H9 (cell line): ENCODE results near the gene CBX1. TPM values are rescaled to one million over a fixed set of nuclear protein-coding genes. Genes with fewer than 3 reads are reported as not detected.

Source experiments
- DNase-seq: peaks from one replicate; pipeline ENCODE4 v3.0.0-alpha.2; 2017
- H2AFZ ChIP-seq: one replicate; pipeline ENCODE4 v1.6.1; 2013; ENCODE audit warnings: mild to moderate bottlenecking, low read length, control low read depth, moderate library complexity
- H2AK5ac ChIP-seq: 2 replicates; pipeline ENCODE4 v1.6.1; 2013; ENCODE audit warnings: low read length, control low read depth, mixed read lengths; ENCODE audit not compliant: insufficient read length
- H2BK120ac ChIP-seq: one replicate; pipeline ENCODE4 v1.6.1; 2013; ENCODE audit warnings: low read depth, mild to moderate bottlenecking, low read length, control low read depth, inconsistent platforms; ENCODE audit not compliant: poor library complexity, severe bottlenecking
- H2BK12ac ChIP-seq: 2 replicates; pipeline ENCODE4 v1.6.1; 2013; ENCODE audit warnings: low read length, control low read depth, mixed read lengths, low read depth; ENCODE audit not compliant: insufficient read length
- H2BK15ac ChIP-seq: 2 replicates; pipeline ENCODE4 v1.6.1; 2013; ENCODE audit warnings: low read depth, low read length, control low read depth
- H2BK20ac ChIP-seq: one replicate; pipeline ENCODE4 v1.6.1; 2013; ENCODE audit warnings: low read depth, mild to moderate bottlenecking, low read length, control low read depth, inconsistent platforms; ENCODE audit not compliant: poor library complexity, severe bottlenecking
- H2BK5ac ChIP-seq: 2 replicates; pipeline ENCODE4 v1.6.1; 2013; ENCODE audit warnings: low read length, control low read depth, mixed read lengths; ENCODE audit not compliant: insufficient read length
- H3K14ac ChIP-seq: 2 replicates; pipeline ENCODE4 v1.6.1; 2013; ENCODE audit warnings: low read length, control low read depth; ENCODE audit not compliant: insufficient read depth
- H3K18ac ChIP-seq: 2 replicates; pipeline ENCODE4 v1.6.1; 2013; ENCODE audit warnings: low read depth, mild to moderate bottlenecking, mixed read lengths, low read length, control low read depth; ENCODE audit not compliant: insufficient read length
- H3K23ac ChIP-seq: 2 replicates; pipeline ENCODE4 v1.6.1; 2013; ENCODE audit warnings: low read length, control low read depth, mixed read lengths, low read depth; ENCODE audit not compliant: insufficient read length
- H3K23me2 ChIP-seq: 2 replicates; pipeline ENCODE4 v1.6.1; 2013; ENCODE audit warnings: low read depth, mild to moderate bottlenecking, mixed read lengths, low read length, control low read depth; ENCODE audit not compliant: insufficient read length, poor library complexity, severe bottlenecking
- H3K27ac ChIP-seq: 2 replicates; pipeline ENCODE4 v1.5.1; 2013; ENCODE audit warnings: low read length, control low read depth, mixed read lengths, low read depth; ENCODE audit not compliant: insufficient read length
- H3K27me3 ChIP-seq: 2 replicates; pipeline ENCODE4 v1.6.1; 2013; ENCODE audit warnings: low read length, control low read depth, inconsistent platforms; ENCODE audit not compliant: insufficient read depth
- H3K4ac ChIP-seq: 2 replicates; pipeline ENCODE4 v1.6.1; 2013; ENCODE audit warnings: low read depth, mild to moderate bottlenecking, control low read depth, inconsistent platforms, low read length, moderate library complexity
- H3K4me1 ChIP-seq: 2 replicates; pipeline ENCODE4 v1.6.1; 2013; ENCODE audit warnings: low read length, control low read depth, inconsistent platforms; ENCODE audit not compliant: insufficient read depth
- H3K4me2 ChIP-seq: 2 replicates; pipeline ENCODE4 v1.6.1; 2013; ENCODE audit warnings: low read length, control low read depth, mixed read lengths; ENCODE audit not compliant: insufficient read length, insufficient read depth
- H3K56ac ChIP-seq: 2 replicates; pipeline ENCODE4 v1.6.1; 2013; ENCODE audit warnings: low read depth, mild to moderate bottlenecking, mixed read lengths, low read length, control low read depth; ENCODE audit not compliant: insufficient read length
- H3K79me1 ChIP-seq: 2 replicates; pipeline ENCODE4 v1.6.1; 2013; ENCODE audit warnings: low read depth, mild to moderate bottlenecking, moderate library complexity, low read length, control low read depth, inconsistent platforms; ENCODE audit not compliant: insufficient read depth, poor library complexity, severe bottlenecking
- H3K79me2 ChIP-seq: 2 replicates; pipeline ENCODE4 v1.6.1; 2013; ENCODE audit warnings: low read length, control low read depth, inconsistent platforms; ENCODE audit not compliant: insufficient read depth
- H3K9ac ChIP-seq: 2 replicates; pipeline ENCODE4 v1.6.1; 2013; ENCODE audit warnings: low read length, control low read depth, mixed read lengths; ENCODE audit not compliant: insufficient read length; ENCODE audit errors: extremely low read depth
- H3K9me3 ChIP-seq: one replicate; pipeline ENCODE4 v1.6.1; 2013; ENCODE audit warnings: low read depth, low read length, inconsistent platforms; ENCODE audit not compliant: control insufficient read depth
- H3T11ph ChIP-seq: one replicate; pipeline ENCODE4 v1.6.1; 2013; ENCODE audit warnings: mild to moderate bottlenecking, low read length, control low read depth, inconsistent platforms
- H4K20me1 ChIP-seq: one replicate; pipeline ENCODE4 v1.6.1; 2013; ENCODE audit not compliant: control insufficient read depth, insufficient read length, insufficient read depth
- H4K5ac ChIP-seq: 2 replicates; pipeline ENCODE4 v1.6.1; 2013; ENCODE audit warnings: low read depth, mild to moderate bottlenecking, mixed read lengths, low read length, control low read depth; ENCODE audit not compliant: insufficient read length
- H4K8ac ChIP-seq: replicated peaks from 2 replicates; pipeline ENCODE4 v1.6.1; 2013; ENCODE audit warnings: low read length, control low read depth, mixed read lengths, low read depth; ENCODE audit not compliant: insufficient read length
- H4K91ac ChIP-seq: 2 replicates; pipeline ENCODE4 v1.6.1; 2013; ENCODE audit warnings: low read depth, mild to moderate bottlenecking, moderate library complexity, mixed read lengths, low read length, control low read depth; ENCODE audit not compliant: insufficient read length
- H3K27ac Mint-ChIP-seq, 3 experiments: 2 replicates in 2 of 3; 3 replicates in 1 of 3; pipeline ENCODE4 v1.8.0; 2020 to 2021; ENCODE audit warnings: mixed read lengths in 3 of 3, mild to moderate bottlenecking in 1 of 3, moderate library complexity in 1 of 3
- H3K27me3 Mint-ChIP-seq: 2 replicates; pipeline ENCODE4 v1.8.0; 2021; ENCODE audit warnings: low read depth, mild to moderate bottlenecking, moderate library complexity, mixed read lengths
- H3K36me3 Mint-ChIP-seq, 3 experiments: 2 replicates in 2 of 3; 3 replicates in 1 of 3; pipeline ENCODE4 v1.8.0; 2020 to 2021; ENCODE audit warnings: low read depth in 3 of 3, mixed read lengths in 3 of 3; ENCODE audit not compliant: insufficient read depth in 1 of 3
- H3K4me1 Mint-ChIP-seq, 2 experiments: 2 replicates each; pipeline ENCODE4 v1.8.0; 2020; ENCODE audit warnings: mixed read lengths in 2 of 2
- H3K4me3 Mint-ChIP-seq, 2 experiments: 2 replicates in 1 of 2; 3 replicates in 1 of 2; pipeline ENCODE4 v1.8.0; 2020 to 2021; ENCODE audit warnings: mild to moderate bottlenecking in 2 of 2, mixed read lengths in 2 of 2, moderate library complexity in 1 of 2
- H3K9me3 Mint-ChIP-seq, 2 experiments: 2 replicates in 1 of 2; 3 replicates in 1 of 2; pipeline ENCODE4 v1.8.0; 2020; ENCODE audit warnings: mild to moderate bottlenecking in 2 of 2, mixed read lengths in 2 of 2, moderate library complexity in 1 of 2
- CTCF ChIP-seq: fragments of 200-600 bp; sonication (generic); conservative IDR thresholded peaks from 3 replicates; pipeline ENCODE4 v1.8.0; 2021; ENCODE audit warnings: antibody characterized with exemption, mild to moderate bottlenecking
- WGBS: extraction: QIAGEN DNeasy Blood & Tissue Kit; methylation state at CpG from one replicate; pipeline ENCODE4 v1.1.7; 2013; ENCODE audit warnings: missing lambda C conversion rate, low lambda C conversion rate, mixed read lengths; ENCODE audit not compliant: insufficient read length; ENCODE audit errors: extremely low coverage; 5-methylcytosine and 5-hydroxymethylcytosine counted together
- total RNA-seq: library from RNA; stranded (reverse); gene quantifications from 2 replicates; pipeline ENCODE4 v1.2.1, GENCODE V29; 2021

The CBX1 gene
- total RNA-seq, 1 experiment from 2014 or later, result 155 TPM

DNA sequence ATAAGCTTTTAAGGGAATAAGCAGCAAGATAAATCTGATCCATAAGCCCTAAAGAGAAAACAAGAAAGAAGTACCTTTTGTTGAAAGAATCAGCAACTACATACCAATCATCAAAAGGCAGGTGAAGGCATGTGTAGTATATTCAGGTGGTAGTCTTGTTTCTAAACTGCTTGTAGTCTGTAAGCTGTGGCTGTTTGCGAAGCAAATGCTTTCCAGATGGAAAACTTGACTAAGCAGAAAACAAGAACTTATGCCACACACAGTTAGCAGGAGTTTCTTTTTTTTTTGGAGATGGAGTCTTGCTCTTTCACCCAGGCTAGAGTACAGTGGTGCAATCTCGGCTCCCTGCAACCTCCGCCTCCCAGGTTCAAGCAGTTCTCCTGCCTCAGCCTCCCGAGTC, 5.7 kb downstream of the CBX1 start:
- H3K9ac ChIP-seq, result no peak overlapping the region
- H3K79me1 ChIP-seq, result peaks cover 23% of the 10 kb centered on the region
- peaks cover 6 to 18% of the 10 kb centered on the region in 2 experiments for H3K4me1 Mint-ChIP-seq
- H3K36me3 Mint-ChIP-seq, result peaks cover 8 to 22% (median 11%) of the 10 kb centered on the region in 3 experiments; a peak in 5 of 7 replicates
- H3K4me2 ChIP-seq, result no peak overlapping the region
- H3K9me3 ChIP-seq, result no peaks in the 10 kb centered on the region
- no peak for TF ChIP-seq CTCF
- no peak overlapping the region for H2AFZ ChIP-seq
- H3K27ac Mint-ChIP-seq, result no peak overlapping the region
- H3K27me3 ChIP-seq, result no peaks in the 10 kb centered on the region
- H3K23ac ChIP-seq, result no peak overlapping the region
- DNase-seq, result no peak
- H2AK5ac ChIP-seq, result no peak overlapping the region
- H3T11ph ChIP-seq, result no peak overlapping the region
- H3K27ac ChIP-seq, result no peak overlapping the region
- no peak overlapping the region for H4K91ac ChIP-seq
- H3K27me3 Mint-ChIP-seq, result no peaks in the 10 kb centered on the region
- H3K14ac ChIP-seq, result no peak overlapping the region
- H4K20me1 ChIP-seq, result no peaks in the 10 kb centered on the region
- no peaks in the 10 kb centered on the region for H3K9me3 Mint-ChIP-seq
- H2BK15ac ChIP-seq, result no peak overlapping the region
- peaks cover 5% of the 10 kb centered on the region for H3K23me2 ChIP-seq
- H2BK12ac ChIP-seq, result no peak overlapping the region
- H3K79me2 ChIP-seq, result peaks cover 46% of the 10 kb centered on the region; the same call in 1 of the 2 replicates
- no peak overlapping the region for H3K4ac ChIP-seq
- no peak overlapping the region for H4K5ac ChIP-seq
- H3K56ac ChIP-seq, result no peak overlapping the region
- no peak overlapping the region for H2BK120ac ChIP-seq
- H3K4me1 ChIP-seq, result no peaks in the 10 kb centered on the region
- no peak overlapping the region for H2BK20ac ChIP-seq
- no CpG with 5 or more reads among the region's 4 CpGs for WGBS
- no peak overlapping the region for H2BK5ac ChIP-seq
- no peak overlapping the region for H3K18ac ChIP-seq
- no peak overlapping the region for H4K8ac ChIP-seq
- no peak overlapping the region for H3K4me3 Mint-ChIP-seq
